Keratinocyte (primary cell): ENCODE measurements around the gene LOC128125822.

Experiments used
- EZH2 ChIP-seq: IDR thresholded peaks from one replicate; pipeline ENCODE4 v1.6.1; 2012; ENCODE audit warnings: inconsistent platforms, mild to moderate bottlenecking, low read length, moderate library complexity
- TF ChIP-seq, protein P1 (sequence below), 3 experiments: IDR thresholded peaks in 1 of 3; conservative IDR thresholded peaks in 1 of 3; optimal IDR thresholded peaks in 1 of 3; 2 replicates in 2 of 3; 3 replicates in 1 of 3; pipeline versions ENCODE3 to v1.5.1; 2011; ENCODE audit warnings: low read length in 3 of 3, mild to moderate bottlenecking in 3 of 3, moderate library complexity in 2 of 3, control low read depth in 1 of 3, inconsistent platforms in 1 of 3; ENCODE audit not compliant: insufficient read depth in 2 of 3; ENCODE audit errors: extremely low read depth in 1 of 3

DNA sequence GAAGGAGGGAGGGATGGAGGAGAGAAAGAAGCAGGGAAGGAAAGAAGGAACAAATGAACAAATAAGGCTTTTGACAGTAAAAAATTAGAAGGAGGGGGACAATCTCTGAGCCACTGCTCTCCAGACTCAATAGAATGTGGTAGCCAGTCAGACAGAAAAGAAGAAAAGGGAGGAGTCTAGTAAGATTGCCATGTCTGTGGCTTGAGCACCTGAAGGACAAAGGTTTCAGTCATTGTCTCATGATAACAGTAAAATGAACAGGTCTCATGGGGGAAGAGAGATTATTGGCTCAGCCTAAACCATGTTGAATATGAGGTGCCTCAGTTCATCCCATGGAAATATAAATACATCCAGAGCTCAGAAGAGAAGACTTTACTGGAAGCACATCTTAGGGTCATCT, 14.0 kb upstream of the LOC128125822 start:
- TF ChIP-seq, protein P1, sequence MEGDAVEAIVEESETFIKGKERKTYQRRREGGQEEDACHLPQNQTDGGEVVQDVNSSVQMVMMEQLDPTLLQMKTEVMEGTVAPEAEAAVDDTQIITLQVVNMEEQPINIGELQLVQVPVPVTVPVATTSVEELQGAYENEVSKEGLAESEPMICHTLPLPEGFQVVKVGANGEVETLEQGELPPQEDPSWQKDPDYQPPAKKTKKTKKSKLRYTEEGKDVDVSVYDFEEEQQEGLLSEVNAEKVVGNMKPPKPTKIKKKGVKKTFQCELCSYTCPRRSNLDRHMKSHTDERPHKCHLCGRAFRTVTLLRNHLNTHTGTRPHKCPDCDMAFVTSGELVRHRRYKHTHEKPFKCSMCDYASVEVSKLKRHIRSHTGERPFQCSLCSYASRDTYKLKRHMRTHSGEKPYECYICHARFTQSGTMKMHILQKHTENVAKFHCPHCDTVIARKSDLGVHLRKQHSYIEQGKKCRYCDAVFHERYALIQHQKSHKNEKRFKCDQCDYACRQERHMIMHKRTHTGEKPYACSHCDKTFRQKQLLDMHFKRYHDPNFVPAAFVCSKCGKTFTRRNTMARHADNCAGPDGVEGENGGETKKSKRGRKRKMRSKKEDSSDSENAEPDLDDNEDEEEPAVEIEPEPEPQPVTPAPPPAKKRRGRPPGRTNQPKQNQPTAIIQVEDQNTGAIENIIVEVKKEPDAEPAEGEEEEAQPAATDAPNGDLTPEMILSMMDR (optimal IDR thresholded peaks at IDR 0.05 in 1 of 3, IDR thresholded peaks at IDR 0.05 in 1 of 3, conservative IDR thresholded peaks at IDR 0.05 in 1 of 3; ENCODE audit: extremely low read depth in 1 of 3, insufficient read depth in 2 of 3, low read length in 3 of 3) = no peak
- TF ChIP-seq EZH2 = no peak
